SH-SY5Y (cell line): ENCODE data around the gene CCNK.

Source experiments
- GATA2 ChIP-seq: IDR thresholded peaks from 2 replicates; pipeline ENCODE4 v1.6.1; 2011; ENCODE audit warnings: mild to moderate bottlenecking, low read depth, low read length
- GATA3 ChIP-seq: IDR thresholded peaks from 2 replicates; pipeline ENCODE4 v1.6.1; 2011; ENCODE audit warnings: low read depth, mild to moderate bottlenecking, low read length, moderate library complexity

The CCNK gene

DNA sequence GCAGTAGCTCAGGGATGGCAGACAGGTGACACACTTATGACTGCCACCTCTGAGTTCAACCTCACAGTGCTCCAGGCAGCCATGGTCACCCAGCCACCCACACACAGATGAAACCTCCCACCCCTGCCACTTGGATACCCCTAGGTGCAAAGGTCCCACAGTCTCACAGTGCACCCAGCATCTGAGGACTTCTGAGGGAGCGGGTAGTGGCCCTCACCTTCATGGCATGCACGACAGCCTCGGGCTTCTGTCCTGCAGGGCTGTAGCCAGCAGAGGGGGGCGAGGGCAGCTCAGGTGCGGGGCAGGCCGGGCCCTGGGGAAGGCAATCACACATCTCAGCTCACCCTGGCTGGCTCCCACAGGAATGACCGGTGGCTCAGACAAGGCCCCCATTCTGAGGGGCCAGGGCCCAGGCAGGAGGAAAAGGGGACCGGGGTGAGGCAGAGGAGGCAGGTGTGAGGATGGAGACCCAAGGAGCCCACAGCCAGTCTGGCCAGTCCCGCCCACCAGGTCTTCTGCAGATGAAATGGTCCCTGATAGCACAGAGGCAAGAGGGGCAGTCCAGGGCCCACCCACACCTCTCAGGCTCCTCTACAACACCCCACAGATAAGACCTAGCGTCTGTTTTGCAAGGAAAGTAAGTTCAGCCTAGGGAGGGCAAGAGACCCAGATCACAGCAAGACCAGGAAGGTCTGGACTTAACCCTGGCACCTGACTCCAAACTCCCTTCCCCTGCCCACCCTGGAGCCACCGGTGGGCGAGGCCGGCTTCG lies 35.8 kb downstream of the CCNK start:
- TF ChIP-seq GATA3 (no peak), GATA2 (no peak)

DNA sequence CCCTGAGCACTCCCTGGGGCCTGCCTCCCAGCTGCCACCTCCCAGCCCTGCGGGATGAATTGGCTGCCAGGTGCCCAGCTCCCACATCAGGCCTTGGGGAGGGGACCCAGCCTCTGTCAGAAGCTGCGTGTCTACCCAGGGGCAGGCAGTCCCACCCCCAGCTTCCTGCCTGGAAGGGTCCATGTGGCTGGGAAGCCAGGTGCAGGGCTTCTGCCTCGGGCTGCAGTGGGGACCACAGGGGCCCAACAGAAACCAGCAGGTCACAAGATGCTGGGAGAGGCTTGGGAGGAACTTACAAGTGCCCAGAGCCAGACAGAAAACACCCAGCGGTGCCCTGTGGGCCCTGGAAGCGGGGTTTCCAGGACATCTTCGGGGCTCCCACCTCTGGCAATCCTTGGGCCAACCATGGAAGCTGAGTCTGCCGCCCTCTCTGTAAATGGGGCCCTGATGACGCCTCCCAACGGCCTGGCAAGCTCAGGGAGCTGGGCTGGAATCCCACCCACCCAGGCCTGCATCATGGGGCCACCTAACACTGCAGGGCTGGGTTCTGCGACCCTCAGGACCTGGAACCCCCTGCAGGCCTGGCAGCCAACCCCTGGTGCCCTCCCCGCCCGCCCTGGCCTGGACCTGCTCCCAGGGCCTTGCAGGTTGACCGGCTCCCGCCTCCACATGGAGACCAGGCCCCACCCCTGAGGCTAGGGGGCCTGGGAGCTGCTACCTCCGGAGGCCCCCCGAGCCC lies 36.6 kb downstream of the CCNK start:
- TF ChIP-seq GATA2 (no peak), GATA3 (no peak)

DNA sequence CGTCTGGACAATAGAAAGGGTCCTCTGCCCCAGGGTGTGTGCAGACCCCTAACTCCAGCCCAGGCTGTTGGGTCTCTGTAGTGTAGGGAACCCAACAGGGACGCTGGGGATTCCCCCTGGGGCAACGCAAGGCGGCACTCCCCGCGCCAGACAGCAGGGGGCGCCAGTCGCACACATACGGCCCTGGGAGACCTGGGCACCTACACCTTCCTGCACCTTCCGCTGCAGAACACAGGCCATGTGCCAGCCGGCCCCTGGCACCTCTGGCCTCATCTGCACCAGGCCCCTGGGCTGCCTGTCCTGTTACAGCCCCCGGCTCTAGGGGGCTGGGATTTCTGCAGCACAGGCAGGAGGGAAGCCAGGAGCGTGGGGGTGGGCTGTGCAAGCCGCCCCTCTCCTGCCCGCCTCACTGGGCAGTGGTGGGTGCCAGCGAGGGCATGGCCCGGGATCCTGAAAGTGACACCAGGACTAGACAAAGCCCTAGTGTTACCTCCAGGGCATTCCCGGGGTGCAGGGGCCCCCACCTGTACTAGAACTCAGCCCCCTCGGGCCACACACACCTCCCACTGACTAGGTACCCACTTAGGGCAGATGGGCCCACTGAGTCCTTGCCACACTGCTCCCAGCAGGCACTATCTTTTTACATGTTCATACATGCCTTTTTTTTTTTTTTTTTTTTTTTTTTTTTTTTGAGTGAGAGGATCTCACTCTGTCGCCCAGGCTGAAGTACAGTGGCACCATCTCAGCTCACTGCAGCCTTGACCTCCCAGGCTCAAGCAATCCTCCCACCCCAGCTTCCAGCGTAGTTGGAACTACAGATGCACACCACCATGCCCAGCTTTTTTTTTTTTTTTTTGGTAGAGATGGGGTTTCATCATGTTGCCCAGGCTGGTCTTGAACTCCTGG lies 37.5 kb downstream of the CCNK start:
- no peak for TF ChIP-seq GATA2
- no peak for TF ChIP-seq GATA3

DNA sequence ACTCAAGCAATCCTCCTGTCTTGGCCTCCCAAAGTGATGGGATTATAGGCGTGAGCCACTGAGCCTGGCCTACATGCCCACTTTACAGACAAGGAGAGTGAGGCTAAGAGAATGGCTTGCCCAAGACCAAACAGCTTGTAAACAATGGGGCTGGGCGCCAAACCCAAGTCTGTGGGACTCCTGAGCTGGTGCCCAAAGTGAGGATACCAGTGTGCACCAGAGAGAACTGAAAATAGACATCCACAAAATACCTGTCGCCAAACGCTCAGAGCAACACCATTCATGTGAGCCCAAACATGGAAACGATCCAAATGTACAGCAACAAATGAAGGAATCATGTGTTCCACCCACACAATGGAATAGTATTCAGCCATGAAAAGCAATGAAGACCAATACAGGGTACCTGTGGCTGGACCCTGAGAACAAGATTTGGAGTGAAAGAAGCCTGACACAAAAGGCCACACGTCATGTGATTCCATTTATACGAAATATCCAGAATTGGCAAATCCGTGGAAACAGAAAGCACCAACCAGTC lies 38.2 kb downstream of the CCNK start:
- no peak for TF ChIP-seq GATA2

DNA sequence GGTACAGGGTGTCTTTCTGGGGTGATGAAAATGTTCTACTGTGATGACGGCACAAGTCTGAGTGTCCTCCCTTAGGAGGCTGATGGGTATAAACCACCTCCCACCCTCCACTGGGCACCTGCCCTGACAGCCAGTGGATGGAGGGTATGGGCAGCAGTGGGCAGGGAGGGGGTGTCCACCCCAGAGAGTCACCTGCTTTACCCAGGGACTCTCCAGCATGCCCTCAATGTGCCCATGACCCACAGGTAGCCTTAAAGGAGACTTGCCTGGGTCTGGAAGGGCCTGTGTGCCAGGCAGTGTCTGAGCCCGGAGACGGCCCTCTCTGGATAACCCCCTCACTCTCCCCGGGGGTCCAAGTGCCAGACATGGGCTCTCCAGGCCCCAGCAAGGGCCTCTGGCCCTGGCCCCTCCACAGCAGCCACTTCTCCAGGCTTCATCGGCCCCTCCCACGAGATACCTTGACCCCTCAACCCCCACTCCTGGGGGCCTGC lies 38.8 kb downstream of the CCNK start:
- TF ChIP-seq GATA3 = no peak
- TF ChIP-seq GATA2 = no peak

DNA sequence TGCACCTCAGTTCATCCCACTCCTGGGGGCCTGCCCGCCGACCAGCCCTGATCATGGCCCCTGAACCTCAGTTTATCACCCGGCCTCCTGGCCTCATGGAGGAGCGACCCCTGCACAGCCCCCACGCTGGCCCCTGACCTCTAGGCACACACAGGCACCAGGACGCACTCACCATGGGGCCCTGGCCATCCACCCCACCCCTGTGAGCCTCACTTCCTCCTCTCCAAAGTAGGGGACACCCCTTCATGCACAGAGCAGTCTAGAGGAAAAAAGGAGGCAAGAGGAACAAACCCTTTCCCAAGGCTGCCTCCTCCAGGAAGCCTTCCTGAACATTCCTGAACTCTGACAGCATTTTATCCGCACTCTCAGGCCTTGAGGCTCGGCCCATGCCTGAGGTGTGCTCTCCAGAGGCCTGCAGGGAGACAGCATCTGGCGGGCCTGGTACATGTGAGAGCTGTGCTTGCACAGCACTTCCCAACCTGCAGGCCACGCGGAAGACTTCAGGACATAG lies 39.4 kb downstream of the CCNK start:
- TF ChIP-seq GATA3 (no peak), GATA2 (no peak)

DNA sequence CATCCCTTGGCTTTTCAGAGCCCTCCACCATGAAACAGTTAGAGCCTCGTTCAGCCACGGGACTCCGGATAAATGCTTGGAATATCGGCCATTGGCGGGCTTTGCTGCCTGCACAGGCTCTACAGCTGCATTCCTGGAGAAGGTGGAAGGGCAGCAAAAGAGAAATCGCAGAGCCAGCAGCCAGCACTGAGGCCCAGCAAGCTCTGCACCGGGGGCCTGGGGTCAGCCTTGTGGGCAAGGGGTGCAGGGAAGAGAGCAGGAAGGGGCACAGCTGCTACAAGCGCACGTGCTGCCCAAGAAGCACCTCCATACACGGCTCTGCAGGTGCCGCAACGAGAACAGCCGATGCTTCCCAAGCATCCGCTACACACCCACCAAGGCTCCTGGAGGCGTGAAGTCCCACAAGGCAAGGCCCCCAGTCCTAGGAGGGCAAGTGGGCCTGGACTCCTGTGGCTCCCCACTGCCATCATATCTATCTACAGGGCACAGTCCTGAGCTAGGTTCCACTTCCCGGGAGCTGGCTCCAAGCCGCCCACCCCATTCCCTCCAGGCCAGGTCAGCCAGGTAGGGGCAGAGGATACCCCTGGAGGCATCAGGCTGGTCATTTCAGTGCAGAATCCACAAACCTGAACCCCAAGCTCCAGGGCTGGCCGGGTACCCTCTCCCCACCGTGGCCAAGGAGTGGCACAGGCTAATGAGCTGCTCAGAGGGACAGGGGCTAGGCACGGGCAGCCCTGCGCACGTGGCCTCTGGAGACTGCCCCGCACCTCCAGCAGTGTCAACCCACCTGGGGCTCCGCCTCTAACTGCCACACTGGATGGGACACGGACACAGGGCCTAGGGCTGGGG lies 40.2 kb downstream of the CCNK start:
- TF ChIP-seq GATA3 = no peak
- TF ChIP-seq GATA2 = no peak

DNA sequence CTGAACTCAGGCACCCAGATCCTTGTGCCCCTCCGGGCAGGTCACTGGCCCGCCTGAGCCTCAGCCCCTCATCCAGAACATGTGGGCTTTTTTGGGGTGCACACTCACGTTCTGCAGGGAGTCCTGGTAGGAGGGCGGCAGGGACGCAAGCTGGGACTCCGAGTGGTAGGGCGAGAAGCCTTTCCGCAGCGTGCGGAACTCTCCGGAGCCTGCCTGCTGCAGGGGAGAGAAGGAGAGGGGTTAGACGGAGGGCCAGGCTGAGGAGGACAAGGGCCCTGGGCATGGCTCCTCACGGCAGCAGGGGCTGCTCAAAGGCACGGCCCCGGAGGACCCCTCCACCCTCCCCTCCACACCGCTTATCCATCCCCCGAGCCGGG lies 40.8 kb downstream of the CCNK start:
- TF ChIP-seq GATA3 = no peak
- TF ChIP-seq GATA2 = no peak

DNA sequence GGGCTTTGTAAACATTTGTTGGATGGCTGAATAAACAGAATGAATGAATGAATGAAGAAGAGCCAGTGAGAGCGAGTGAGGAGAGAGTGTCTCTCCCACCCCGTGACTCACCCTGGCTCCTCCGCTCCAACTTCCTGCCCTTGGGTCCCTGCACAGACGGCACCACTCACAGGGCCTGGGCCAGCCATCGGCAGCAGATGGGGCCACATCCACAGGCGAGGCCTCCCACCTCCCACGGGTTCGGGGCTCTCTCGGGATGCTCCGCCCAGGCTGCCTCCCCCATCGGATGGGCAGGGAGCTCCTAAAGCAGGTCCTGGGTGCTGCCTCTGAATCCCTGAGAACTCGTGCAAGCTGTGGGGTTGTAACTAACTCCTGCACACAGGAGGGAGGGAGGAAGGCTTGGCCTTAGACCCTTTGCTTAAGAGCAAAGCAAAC lies 41.3 kb downstream of the CCNK start:
- TF ChIP-seq GATA2 (no peak), GATA3 (no peak)

DNA sequence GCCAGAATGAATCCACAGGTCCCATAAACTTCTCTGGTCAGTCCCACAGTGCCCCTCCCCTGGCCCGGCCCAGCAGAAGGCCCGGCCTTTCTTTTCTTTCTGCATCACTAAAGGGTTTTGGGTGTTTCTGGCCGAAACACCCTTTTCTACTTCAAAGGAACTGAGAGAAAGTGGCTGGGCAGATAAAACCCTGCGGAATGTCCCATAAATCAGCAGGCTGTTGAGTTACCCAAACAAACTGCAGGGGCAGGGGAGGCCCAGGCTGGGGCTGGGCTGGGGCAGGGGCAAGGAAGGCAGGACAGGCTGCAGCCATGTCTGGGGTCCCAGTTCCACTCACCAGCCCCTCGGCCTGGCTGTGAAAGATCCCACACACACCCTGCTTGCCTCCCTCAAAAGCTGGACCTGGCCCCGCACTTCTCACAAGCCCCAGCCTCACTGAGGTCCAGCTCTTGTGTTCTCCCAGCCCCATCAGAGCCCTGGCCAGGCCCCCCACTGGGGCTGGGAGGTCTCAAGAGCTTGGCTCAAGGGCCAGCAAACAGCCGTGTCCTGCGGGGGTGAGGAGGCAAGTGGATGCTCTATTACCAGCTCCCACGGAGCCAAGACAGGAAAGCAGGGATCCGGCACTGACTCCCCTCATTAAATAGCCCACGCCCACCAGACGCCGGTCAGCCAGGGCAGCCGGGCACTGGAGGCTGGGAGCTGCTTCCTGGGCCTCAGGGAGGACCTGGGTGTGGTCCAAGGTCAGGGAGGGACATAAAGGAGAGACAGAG lies 41.9 kb downstream of the CCNK start:
- no peak for TF ChIP-seq GATA2
- no peak for TF ChIP-seq GATA3

DNA sequence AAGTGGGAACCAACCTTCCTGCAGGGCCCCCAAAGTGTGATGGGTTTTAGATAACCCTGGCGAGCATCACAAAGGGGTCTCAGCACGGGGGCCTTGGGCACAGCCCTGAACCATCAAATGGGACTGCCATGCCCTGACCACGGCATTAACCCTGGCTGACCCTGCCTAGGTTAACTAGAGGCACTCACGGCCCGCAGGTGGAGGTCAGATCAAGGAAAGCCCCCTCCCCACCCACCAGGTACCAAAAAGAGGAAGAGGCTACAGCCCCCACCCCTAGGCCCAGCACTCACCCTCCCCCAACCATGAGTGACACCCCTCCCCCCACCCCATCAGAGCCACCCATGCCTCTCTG lies 42.5 kb downstream of the CCNK start:
- TF ChIP-seq GATA2 (no peak), GATA3 (no peak)

DNA sequence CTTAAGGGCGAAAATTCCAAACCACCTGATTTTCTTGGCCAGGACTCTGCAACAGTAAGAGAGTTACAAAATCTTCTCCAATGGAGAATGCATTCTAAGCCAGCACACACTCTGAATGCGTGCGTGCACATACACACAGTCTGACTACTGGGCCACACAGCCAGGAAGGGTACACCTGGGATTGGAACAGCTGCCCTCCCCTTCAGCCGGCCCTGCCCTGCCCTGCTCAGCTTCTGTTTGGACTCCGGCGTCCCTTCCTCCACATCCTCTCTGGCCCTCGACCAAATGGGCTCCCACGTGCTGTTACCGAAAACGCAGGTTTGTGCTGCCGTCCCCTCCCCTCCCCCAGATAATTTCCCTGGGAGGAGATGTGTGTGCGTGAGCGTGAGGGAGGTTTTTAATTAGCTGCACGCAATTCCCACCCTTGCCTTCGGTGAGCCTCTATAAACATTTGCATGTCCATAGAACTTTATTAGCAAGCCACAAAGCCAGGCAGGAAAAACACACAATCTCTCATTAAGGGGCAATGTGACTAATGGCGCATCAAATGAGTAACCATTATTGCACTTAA lies 43.0 kb downstream of the CCNK start:
- TF ChIP-seq GATA3 = no peak
